LNCAP (cell line): ENCODE results near the gene OSBPL3.

Experiments used
- TF ChIP-seq, protein P1 (sequence below): fragments of 450-650 bp; IDR thresholded peaks from 2 replicates; pipeline ENCODE4 v1.5.1; 2017; ENCODE audit warnings: mild to moderate bottlenecking

The OSBPL3 gene

GRCh38 chr7:24870766-24871165 lies 109.2 kb downstream of the OSBPL3 start:
- TF ChIP-seq, protein P1, sequence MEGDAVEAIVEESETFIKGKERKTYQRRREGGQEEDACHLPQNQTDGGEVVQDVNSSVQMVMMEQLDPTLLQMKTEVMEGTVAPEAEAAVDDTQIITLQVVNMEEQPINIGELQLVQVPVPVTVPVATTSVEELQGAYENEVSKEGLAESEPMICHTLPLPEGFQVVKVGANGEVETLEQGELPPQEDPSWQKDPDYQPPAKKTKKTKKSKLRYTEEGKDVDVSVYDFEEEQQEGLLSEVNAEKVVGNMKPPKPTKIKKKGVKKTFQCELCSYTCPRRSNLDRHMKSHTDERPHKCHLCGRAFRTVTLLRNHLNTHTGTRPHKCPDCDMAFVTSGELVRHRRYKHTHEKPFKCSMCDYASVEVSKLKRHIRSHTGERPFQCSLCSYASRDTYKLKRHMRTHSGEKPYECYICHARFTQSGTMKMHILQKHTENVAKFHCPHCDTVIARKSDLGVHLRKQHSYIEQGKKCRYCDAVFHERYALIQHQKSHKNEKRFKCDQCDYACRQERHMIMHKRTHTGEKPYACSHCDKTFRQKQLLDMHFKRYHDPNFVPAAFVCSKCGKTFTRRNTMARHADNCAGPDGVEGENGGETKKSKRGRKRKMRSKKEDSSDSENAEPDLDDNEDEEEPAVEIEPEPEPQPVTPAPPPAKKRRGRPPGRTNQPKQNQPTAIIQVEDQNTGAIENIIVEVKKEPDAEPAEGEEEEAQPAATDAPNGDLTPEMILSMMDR, result no peak

- TF ChIP-seq, protein P1, result no peak
Measured at GRCh38 chr7:24869572-24869971, 110.4 kb downstream of the OSBPL3 start.

DNA sequence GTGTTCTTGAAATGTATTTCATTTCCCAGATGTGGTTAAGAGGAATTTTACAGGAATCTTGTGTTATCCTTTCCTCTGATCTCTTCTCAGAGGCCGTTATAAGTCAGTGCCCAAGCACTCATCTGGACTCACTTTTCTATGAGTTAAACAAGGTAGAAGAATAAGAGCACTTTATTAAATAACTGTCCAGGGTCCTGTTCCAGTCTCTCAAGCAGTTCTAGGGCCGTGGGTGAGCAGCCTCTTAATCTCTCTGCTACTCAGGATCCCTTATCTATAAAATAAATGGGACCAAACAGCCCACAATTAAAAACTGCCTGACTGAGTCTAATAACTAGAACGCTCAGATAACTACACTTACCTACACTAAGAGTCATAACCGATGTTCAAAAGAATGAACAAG lies 111.2 kb downstream of the OSBPL3 start:
- TF ChIP-seq, protein P1, result no peak

GRCh38 chr7:24866004-24866615 lies 113.9 kb downstream of the OSBPL3 start:
- TF ChIP-seq, protein P1, result no peak

DNA sequence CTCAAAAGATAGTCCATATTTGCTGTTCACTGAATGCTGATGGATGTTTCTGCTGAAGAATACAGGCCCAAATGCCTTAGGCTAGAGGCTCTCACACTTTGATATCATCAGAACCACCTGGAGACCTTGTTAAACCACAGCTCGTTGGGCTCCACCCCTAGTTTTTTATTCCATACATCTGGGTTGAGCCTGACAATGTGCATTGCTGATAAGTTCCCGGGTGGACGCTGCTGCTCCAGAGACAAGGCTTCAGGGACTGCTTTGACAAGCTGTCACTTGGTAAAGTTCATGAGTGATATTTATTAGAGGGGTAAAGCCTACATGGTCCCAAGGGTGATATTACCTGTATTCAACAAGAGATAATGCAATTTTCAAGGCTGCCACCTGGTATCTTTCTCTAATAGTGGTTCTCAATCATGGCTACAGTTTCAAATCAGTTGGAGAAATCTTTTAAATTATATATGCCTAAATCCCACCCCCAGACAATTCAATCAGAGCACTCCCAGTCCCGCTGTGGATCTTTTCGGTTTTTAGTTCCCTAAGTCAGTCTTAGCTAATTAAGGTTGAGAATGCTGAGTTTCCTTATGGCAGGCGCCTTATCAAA lies 115.7 kb downstream of the OSBPL3 start:
- TF ChIP-seq, protein P1, result no peak

GRCh38 chr7:24863626-24864025 lies 116.4 kb downstream of the OSBPL3 start:
- TF ChIP-seq, protein P1, result no peak

GRCh38 chr7:24862461-24862860 lies 117.5 kb downstream of the OSBPL3 start:
- TF ChIP-seq, protein P1, result no peak
